CD4-positive, alpha-beta T cell treated with Interleukin-10 for 1 hour (primary cell): Measurements from ENCODE around the gene MYO10.
A peak's percentile ranks its signal among the peaks of the same experiment; 100 is the strongest.

Experiments used
- DNase-seq: peaks from one replicate; pipeline ENCODE4 v3.0.0-alpha.2; 2020

The MYO10 gene

GRCh38 chr5:16807547-16807864 is 128.6 kb downstream of the MYO10 start:
- no peak for DNase-seq

- DNase-seq, result no peak
Observed at GRCh38 chr5:16806711-16807546, 129.2 kb downstream of the MYO10 start.

GRCh38 chr5:16805486-16805885 is 130.6 kb downstream of the MYO10 start:
- no peak for DNase-seq

DNA sequence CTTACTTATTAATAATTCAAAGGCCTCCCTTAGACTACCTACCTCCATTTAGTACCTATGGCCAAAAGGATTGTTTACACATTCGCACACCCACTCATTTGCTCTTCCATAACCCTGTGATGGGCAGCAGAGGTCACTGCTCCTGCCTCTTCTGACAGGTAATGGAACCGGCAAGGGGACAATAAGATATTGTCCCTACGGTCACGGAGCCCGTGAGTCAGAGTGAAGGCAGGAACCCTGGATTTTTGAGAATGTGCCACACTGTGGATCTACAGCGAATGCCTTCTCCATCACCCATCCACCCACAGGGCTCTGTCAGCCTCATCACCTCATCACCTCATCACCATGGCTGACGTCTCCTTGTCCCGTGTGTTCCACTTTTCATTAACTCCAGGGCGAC is 132.3 kb downstream of the MYO10 start:
- no peak for DNase-seq

DNA sequence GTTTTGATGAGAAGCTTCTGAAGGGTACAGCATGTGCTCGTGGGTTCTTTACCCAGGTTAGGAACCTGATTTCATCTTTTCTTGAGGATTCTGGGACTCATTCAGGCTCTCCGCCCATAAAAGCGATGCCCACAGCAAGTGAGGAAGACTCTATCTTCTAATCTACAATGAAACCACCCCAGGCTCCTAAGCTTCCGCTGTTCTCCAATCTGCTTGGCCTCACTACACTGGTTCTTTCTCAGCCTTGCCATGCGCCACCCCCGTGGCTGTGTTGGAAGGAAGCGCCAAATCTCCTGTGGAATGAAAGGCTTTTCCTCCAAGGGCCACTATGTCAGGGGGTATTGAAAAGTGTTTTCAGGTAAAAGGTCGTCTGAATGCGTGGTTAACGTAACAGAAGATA is 135.6 kb downstream of the MYO10 start:
- DNase-seq, result no peak

GRCh38 chr5:16799796-16800195 is 136.3 kb downstream of the MYO10 start:
- DNase-seq, result no peak

GRCh38 chr5:16797951-16798350 is 138.1 kb downstream of the MYO10 start:
- no peak for DNase-seq

- DNase-seq, result no peak
Observed at GRCh38 chr5:16794269-16794913, 141.7 kb downstream of the MYO10 start.

DNA sequence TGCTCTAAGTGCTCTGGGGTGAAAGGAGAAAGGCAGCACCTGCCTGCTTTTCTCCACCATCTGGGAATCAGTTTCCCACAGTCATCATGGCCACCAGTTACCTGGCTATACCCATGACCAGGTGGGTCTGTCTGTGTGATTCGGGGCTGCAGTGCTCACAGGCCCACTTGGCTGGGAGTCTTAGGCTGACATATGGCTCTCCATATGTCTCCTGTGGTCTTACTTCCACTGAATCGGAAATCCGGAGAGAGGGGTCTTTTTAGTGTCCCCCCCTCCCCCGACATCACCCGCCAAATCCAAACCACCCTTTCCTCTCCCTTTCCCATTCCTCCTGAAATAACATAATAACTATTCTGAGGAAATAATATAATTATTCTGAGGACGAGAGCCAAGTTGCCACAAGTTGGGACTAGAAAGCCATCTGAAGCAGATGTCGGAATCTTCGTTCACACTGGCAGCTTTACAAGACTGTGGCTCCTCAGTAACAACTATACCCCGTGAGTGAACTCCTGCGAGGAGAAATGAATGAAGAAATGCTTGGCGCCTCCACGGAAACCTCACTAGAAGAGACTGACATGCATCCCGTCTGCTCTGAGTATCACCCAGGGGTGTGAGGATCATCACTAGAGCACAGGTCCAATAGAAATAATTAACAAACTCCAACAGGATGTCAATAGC is 143.4 kb downstream of the MYO10 start:
- no peak for DNase-seq

GRCh38 chr5:16791904-16792597 is 144.0 kb downstream of the MYO10 start:
- no peak for DNase-seq

- peak; percentile 29 for DNase-seq
Observed at GRCh38 chr5:16791036-16791705, 144.9 kb downstream of the MYO10 start.

DNA sequence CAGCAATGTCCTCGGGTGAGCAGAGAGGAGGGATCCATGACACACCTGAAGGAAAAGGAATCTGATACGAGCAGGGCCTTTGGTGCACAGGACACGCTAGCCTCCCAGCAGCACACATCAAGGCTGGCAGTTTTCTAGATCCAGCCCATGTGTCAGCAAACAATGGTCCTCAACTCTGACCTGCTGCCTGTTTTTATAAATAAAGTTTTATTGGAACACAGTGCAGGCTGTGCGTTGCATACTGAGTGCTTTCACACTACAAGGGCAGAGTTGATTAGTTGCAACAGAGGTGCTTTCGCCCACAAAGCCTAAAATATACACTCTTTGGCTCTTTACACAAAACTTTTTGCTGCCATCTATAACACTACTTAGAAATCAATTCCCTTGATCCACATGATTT is 147.1 kb downstream of the MYO10 start:
- DNase-seq, result no peak

DNA sequence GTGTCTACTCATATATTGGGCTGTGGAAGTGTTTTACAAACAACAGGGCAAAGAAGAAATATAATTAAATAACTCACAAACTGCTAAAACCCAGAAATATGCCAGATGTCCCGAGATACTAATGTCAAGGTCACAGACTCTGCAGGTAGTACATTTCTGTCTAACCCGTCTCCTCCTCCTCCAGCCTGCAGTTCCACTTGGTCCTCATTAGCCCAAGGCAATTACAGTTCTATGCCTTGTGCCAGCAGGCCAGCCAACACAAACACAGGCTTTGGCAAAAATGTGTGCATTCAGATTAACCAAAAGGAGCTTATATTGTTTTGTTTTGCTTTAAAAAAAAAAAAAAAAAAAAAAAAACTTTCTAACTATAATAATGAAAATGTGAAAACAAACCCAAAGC is 148.8 kb downstream of the MYO10 start:
- no peak for DNase-seq

GRCh38 chr5:16784843-16785791 is 151.0 kb downstream of the MYO10 start:
- no peak for DNase-seq

DNA sequence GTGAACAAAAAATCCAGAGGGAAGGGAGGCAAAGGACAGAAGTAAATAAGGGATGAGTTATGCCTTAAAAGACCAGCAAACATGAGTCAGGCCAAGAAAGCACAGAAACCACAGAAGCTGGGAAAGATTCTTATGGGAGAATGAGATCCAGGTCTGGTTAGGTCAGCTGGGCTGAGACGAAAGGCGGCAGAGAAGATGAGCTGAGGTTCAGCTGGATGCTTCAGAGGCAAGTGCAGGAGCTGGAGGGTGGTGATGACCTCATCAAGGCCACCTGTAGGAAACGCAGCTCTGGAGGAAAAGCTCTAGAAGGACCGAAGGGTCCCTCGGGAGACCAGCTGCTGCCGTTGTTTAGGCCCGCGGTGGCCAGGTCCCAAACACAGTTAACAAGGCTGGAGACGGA is 152.0 kb downstream of the MYO10 start:
- DNase-seq, result no peak

- no peak for DNase-seq
Observed at GRCh38 chr5:16781828-16782626, 154.1 kb downstream of the MYO10 start.

DNA sequence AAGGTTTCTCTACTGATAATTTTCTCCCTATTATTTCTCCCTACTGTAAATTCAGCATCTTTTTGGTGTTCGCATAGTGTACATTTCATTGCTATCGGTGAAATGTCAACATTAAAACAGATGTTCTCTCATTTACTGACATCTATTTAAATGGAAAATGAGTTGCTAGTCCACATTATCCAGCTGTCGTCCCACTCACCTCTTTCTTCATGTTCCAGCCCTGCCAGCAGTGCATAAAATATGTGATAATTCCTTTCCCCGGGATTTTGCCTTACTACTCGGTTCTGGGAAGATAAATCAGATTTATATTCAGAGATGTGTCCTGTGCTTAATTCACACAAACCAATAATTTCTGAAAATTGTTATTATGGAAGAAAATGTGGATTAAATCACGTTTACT is 155.8 kb downstream of the MYO10 start:
- DNase-seq, result no peak

DNA sequence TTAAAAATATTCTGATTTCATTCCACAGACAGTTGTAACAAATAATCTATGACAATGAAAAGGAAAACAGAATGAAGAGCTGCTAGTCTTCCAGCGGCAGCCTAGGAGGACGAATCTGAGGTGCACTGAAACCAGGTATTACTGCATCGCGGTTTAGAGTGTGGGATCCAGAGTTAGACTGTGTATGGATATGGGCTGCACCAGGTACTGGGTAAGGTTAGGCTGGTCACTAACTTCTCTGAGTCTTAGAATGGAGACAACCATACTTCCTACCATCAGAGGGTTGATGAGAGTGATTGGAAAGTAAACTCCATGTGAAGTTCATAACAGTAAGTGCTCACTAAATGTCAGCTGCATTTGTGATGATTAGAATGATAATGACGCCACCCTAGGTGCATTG is 158.7 kb downstream of the MYO10 start:
- DNase-seq, result no peak

DNA sequence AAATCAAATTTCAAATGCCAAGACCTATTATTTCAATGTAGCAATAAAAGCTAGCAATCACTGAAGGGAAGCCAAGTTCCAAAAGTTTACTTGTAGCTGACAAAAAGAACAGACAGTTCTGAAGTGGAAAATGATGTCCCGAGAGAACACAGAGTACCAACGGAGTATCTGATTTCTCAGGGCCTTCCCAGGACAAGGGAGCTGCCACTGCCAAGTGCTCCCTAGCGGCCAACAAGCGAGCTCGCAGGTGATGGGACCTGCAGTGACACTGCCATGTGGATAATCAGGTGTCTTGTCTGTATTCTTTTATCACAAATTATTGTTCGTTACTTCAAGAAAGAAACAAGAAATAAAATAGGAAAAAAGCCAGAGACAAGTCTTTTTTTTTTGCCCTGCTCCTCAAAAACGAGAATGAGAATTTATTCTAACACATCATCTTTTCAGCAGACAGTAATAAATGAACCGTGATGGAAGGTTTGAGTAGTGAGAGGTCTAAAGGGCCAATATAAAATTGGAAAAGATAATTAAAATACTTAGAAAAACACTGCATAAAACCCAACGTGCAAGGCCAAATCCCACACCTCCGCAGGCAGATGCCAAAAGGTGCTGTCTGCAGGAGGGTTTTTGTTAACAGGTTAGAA is 159.4 kb downstream of the MYO10 start:
- no peak for DNase-seq

DNA sequence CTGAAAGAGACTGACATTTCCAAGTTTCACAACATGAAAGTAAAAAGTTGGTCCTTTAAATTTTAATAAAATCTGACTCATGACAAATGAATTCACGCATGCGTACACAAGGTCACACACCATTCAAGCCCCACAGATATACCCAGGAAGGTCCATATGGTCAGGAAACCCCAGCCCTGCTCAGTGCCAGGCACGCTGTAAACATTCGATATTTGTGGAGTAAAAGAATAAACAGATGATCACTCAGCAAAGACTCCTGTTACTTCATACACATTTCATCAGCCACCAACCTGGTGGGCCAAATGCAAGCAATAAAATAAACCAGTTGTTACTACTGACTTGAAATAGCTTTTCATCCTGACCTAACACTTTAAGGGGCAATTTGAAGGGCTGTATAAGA is 161.3 kb downstream of the MYO10 start:
- no peak for DNase-seq
